AG04450 (cell line): ENCODE results near the gene NCBP3. TPM values are rescaled to one million over a fixed set of nuclear protein-coding genes. Genes with fewer than 3 reads are reported as not detected.

Experiments
- CTCF ChIA-PET: fragments of 300-600, 350-600 bp; formaldehyde crosslinking; extraction: SDS; loops from one replicate; lab custom pipeline; 2022; ENCODE audit warnings: antibody characterized with exemption, inconsistent platforms; lab: Charles Lee
- POLR2A ChIA-PET: fragments of 350-600 bp; formaldehyde crosslinking; extraction: SDS; loops from one replicate; lab custom pipeline; 2021; ENCODE audit warnings: antibody characterized with exemption, inconsistent platforms; lab: Yijun Ruan, JAX
- DNase-seq: peaks from one replicate; pipeline ENCODE4 v3.0.0-alpha.2; 2011; ENCODE audit warnings: low read depth, low spot score
- H3K27ac ChIP-seq: one replicate; pipeline ENCODE4 v1.5.1; 2012; ENCODE audit warnings: low read depth, low read length, control low read depth
- H3K27me3 ChIP-seq: one replicate; pipeline ENCODE4 v1.6.0; 2012; ENCODE audit warnings: low read length; ENCODE audit not compliant: control insufficient read depth, insufficient read depth
- H3K4me3 ChIP-seq: 2 replicates; pipeline ENCODE4 v1.5.1; 2011; ENCODE audit warnings: mild to moderate bottlenecking, low read depth, low read length, control low read depth
- H3K9me3 ChIP-seq: 2 replicates; pipeline ENCODE4 v1.5.1; 2012; ENCODE audit warnings: low read length; ENCODE audit not compliant: control insufficient read depth, insufficient read depth
- polyA plus RNA-seq: library from polyadenylated mRNA; depleted of rRNA; stranded (reverse); fragments of >200 nt; gene quantifications from 2 replicates; pipeline ENCODE4 v1.2.3, GENCODE V29; 2011
- TF ChIP-seq, protein P1 (sequence below): IDR thresholded peaks from 2 replicates; pipeline ENCODE4 v1.5.1; 2011; ENCODE audit warnings: low read depth, low read length, control low read depth, inconsistent platforms

The NCBP3 gene
- polyA plus RNA-seq, 1 experiment, result 28.5 TPM

DNA sequence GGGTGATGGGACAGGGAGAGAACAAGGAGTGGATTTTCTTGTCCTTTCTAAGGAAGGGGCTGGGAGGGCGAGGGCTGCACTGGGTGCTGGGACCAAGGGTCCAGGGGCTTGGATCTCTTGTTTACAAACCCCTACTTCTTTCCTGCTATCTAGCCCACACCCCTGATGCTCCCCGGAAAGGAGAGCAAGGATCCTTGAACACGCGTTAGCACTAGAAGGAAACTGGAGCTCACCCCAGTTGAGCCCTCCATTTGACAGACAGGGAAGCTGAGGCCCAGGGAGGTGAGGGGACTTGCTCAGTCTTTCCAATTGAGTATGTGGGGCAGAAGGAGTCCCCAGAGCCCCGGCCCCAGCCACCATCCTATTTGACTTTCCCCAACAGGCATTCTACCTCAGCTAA lies 40.5 kb downstream of the NCBP3 start:
- no peak overlapping the region for H3K27ac ChIP-seq
- H3K9me3 ChIP-seq, result no peaks in the 10 kb centered on the region
- no peaks in the 10 kb centered on the region for H3K27me3 ChIP-seq
- ChIA-PET POLR2A (no interaction called here), CTCF (interaction anchor here (0.6 to 2.5 kb wide), 2 partner anchors 32 to 40 kb away, joined by 3 to 8 read pairs; partner anchors contain the start of gene NCBP3)
- TF ChIP-seq, protein P1, sequence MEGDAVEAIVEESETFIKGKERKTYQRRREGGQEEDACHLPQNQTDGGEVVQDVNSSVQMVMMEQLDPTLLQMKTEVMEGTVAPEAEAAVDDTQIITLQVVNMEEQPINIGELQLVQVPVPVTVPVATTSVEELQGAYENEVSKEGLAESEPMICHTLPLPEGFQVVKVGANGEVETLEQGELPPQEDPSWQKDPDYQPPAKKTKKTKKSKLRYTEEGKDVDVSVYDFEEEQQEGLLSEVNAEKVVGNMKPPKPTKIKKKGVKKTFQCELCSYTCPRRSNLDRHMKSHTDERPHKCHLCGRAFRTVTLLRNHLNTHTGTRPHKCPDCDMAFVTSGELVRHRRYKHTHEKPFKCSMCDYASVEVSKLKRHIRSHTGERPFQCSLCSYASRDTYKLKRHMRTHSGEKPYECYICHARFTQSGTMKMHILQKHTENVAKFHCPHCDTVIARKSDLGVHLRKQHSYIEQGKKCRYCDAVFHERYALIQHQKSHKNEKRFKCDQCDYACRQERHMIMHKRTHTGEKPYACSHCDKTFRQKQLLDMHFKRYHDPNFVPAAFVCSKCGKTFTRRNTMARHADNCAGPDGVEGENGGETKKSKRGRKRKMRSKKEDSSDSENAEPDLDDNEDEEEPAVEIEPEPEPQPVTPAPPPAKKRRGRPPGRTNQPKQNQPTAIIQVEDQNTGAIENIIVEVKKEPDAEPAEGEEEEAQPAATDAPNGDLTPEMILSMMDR, result no peak
- H3K4me3 ChIP-seq, result no peak overlapping the region
- no peak for DNase-seq

- ChIA-PET POLR2A (no interaction called here), CTCF (interaction anchor here (0.7 to 2.5 kb wide), 4 partner anchors 23 to 67 kb away, joined by 3 to 8 read pairs (median 4); partner anchors contain the start of gene NCBP3)
- Histone ChIP-seq H3K9me3 (no peaks in the 10 kb centered on the region), H3K27me3 (no peaks in the 10 kb centered on the region), H3K4me3 (no peak overlapping the region), H3K27ac (no peak overlapping the region)
- TF ChIP-seq, protein P1, result no peak
- DNase-seq, result no peak
These were observed 41.5 kb downstream of the NCBP3 start for GRCh38 chr17:3804503-3804931.

DNA sequence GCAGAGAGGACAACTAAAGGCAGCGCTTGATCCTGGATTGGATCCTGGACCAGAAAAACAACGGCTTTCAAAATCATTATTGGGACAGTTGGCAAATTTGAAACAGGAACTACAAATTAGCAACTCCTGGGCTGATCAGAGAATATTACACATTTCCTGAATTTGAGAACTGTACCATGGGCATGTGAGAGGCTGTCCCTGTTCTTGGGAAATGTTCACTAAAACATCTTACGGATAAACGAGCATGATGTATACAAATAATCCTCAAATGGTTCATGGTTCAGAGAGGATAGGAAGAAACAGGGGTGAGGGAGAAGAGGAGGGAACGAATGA lies 42.8 kb downstream of the NCBP3 start:
- DNase-seq, result no peak
- POLR2A ChIA-PET, result interaction anchor here (0.6 kb wide), 1 partner anchor 24 kb away, joined by 4 read pairs; no protein-coding TSS in a partner anchor
- no peaks in the 10 kb centered on the region for H3K27me3 ChIP-seq
- CTCF ChIA-PET, result interaction anchor here (1.0 kb wide), 1 partner anchor 65 kb away, joined by 5 read pairs; no protein-coding TSS in a partner anchor
- no peaks in the 10 kb centered on the region for H3K9me3 ChIP-seq
- H3K4me3 ChIP-seq, result no peak overlapping the region
- peak overlapping the region; percentile 99 for H3K27ac ChIP-seq
- TF ChIP-seq, protein P1, result no peak

DNA sequence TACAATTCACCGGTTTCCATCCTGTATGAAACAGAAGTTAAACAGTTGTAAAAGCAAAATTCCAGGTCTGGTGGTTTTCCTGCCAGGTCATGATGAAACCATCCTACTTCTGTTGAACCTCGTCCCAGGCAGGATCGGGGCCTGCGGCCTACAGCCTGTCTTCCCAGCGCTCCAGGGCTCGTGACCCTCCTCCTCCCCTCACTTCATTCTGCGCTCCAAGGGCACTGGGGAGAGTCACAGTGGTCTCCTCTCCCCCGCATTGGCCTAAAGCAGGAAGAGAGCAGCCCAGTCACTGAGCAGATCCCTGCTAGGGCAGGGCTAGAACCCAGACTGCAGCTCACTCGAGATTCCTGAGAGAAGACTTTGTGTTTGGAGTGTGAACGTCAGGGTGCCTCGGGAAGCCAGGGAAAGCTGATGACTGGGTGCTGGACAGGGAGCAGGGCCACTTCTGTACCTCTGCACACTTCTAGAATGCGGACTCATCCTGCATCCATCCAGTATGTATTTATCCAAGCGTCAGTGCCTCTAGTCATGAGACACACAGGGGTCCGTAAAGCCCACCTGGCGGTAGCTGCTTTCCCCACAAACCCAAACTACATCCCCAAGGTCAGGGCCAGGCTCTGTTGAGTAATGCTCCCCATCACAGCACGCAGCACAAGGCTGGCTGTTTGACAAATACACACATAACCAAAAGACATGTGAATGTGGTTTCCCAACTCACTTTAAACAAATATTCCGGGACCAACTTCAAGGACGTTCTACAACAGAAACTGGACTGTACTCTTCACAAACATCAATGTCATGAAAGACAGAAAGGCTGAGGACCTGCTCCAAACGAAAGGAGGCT lies 43.4 kb downstream of the NCBP3 start:
- Histone ChIP-seq H3K27ac (peak overlapping the region; percentile 99), H3K9me3 (no peaks in the 10 kb centered on the region; the same call in 1 of the 2 replicates), H3K4me3 (no peak overlapping the region), H3K27me3 (no peaks in the 10 kb centered on the region)
- TF ChIP-seq, protein P1, result no peak
- peak; percentile 74 for DNase-seq
- ChIA-PET POLR2A (interaction anchor here (0.6 kb wide), 2 partner anchors 14 to 23 kb away, joined by 4 read pairs; no protein-coding TSS in a partner anchor), CTCF (no interaction called here)

DNA sequence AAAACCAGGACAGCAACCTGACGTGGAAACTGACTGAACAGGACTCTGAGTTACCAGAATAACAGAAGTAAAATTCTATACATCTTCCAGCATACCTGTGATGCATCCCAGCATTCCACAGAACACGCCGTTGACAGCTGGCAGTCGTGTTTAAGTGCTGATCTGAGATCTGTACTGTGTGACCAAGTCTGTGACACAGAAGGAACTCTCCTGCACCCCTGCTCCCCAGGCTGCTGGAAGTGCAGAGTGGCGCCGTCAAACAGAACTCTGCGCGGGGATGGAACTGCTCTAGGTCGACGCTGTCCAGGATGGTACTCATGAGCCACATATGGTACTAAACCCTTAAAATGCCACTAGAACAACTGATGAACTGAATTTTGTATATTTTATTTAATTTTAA lies 44.3 kb downstream of the NCBP3 start:
- H3K27ac ChIP-seq, result peak overlapping the region; percentile 99
- TF ChIP-seq, protein P1, result no peak
- ChIA-PET POLR2A (no interaction called here), CTCF (no interaction called here)
- no peaks in the 10 kb centered on the region for H3K27me3 ChIP-seq
- no peak for DNase-seq
- no peak overlapping the region for H3K4me3 ChIP-seq
- no peaks in the 10 kb centered on the region; the same call in 1 of the 2 replicates for H3K9me3 ChIP-seq
